HUES48 (cell line): ENCODE data around the gene DPH3.

Experiments used
- H3K27ac ChIP-seq: one replicate; pipeline ENCODE4 v1.7.0; 2013; ENCODE audit warnings: low read depth, low read length, inconsistent platforms
- H3K27me3 ChIP-seq: 2 replicates; pipeline ENCODE4 v1.6.1; 2013; ENCODE audit warnings: mild to moderate bottlenecking, low read length; ENCODE audit not compliant: control insufficient read depth, insufficient read depth
- H3K36me3 ChIP-seq: 2 replicates; pipeline ENCODE4 v1.6.1; 2013; ENCODE audit warnings: low read length; ENCODE audit not compliant: control insufficient read depth, insufficient read depth
- H3K4me1 ChIP-seq: 2 replicates; pipeline ENCODE4 v1.6.1; 2013; ENCODE audit warnings: mild to moderate bottlenecking, low read length; ENCODE audit not compliant: control insufficient read depth, insufficient read depth
- H3K4me3 ChIP-seq: 2 replicates; pipeline ENCODE4 v1.5.1; 2013; ENCODE audit warnings: mild to moderate bottlenecking, low read depth, low read length
- H3K9ac ChIP-seq: 2 replicates; pipeline ENCODE4 v1.6.1; 2013; ENCODE audit warnings: mild to moderate bottlenecking, low read depth, low read length, moderate library complexity
- H3K9me3 ChIP-seq: 2 replicates; pipeline ENCODE4 v1.6.1; 2013; ENCODE audit warnings: low read length; ENCODE audit not compliant: control insufficient read depth, insufficient read depth

Gene DPH3

DNA sequence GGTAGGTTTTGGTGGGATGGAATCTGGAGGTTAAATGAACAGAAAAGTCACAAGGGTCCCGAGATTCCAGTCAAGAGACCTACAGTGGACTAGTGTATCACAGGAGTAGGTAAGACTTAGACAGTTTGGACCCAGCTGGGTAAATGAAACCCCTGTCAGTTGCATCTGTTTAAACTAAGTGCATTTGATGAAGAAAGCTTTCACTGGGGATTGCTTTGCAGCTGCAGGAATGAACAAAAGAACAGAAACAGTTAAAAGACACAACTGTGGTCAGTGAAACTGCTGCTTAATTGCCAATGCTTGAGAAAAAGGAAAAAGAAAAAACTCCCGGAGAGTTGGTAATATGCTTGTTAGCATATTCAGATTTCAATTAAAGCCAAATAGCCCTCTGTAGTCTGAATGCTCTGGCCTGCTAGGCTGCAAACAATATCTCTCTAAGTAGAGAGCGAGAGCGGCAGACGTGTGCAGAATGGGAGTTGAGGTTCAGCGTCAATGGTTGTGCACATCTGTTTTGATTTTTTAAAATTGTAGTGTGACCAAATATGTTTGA, 37.4 kb upstream of the DPH3 start:
- Histone ChIP-seq H3K27ac (peak overlapping the region; percentile 89), H3K4me1 (peaks cover 38% of the 10 kb centered on the region), H3K9me3 (no peaks in the 10 kb centered on the region; the same call in 1 of the 2 replicates), H3K27me3 (no peaks in the 10 kb centered on the region), H3K9ac (peak overlapping the region; percentile 20; the same call in 1 of the 2 replicates), H3K4me3 (peak overlapping the region; percentile 13; the same call in 1 of the 2 replicates), H3K36me3 (peaks cover 53% of the 10 kb centered on the region)

DNA sequence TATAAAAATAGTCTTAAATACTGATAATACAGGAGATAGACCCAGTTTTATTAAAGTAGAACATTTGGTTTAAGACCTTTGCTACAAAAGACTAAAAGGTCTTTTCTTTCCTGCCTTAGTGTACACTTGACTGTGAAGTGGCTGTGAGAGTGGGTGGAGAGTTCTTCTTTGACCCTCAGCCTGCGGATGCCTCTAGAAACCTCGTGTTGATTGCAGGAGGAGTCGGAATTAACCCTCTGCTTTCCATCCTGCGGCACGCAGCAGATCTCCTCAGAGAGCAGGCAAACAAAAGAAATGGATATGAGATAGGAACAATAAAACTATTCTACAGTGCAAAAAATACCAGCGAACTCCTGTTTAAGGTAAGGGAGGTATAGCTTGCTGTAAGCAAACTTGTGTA, 36.8 kb upstream of the DPH3 start:
- peak overlapping the region; percentile 13; the same call in 1 of the 2 replicates for H3K4me3 ChIP-seq
- H3K27ac ChIP-seq, result peak overlapping the region; percentile 89
- peaks cover 38% of the 10 kb centered on the region for H3K4me1 ChIP-seq
- no peaks in the 10 kb centered on the region; the same call in 1 of the 2 replicates for H3K9me3 ChIP-seq
- peaks cover 55% of the 10 kb centered on the region for H3K36me3 ChIP-seq
- H3K27me3 ChIP-seq, result no peaks in the 10 kb centered on the region
- peak overlapping the region; percentile 20; the same call in 1 of the 2 replicates for H3K9ac ChIP-seq

DNA sequence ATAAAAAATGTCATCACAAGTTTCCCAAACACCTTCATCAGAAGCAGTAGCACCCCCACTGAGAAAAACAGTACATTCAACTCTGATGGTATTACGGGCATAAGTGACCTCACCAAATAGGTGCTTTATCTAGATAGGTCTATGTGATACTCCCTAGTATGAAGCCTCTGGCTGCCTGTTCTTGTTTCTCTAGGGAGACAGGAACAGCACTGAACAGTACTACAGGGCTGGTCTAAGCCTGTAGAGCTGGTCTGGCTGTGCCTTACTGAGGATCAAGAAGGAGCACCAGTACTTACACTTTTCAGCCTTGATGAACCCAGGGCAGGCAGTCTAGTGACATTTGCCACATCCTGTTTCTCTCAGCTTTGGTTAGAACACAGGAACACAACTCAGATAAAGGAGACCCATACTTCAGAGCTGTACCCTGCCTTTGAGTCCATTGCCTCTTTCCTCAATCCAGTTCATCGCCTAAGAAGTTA, 36.2 kb upstream of the DPH3 start:
- Histone ChIP-seq H3K4me1 (peaks cover 38% of the 10 kb centered on the region), H3K36me3 (peaks cover 55% of the 10 kb centered on the region), H3K27me3 (no peaks in the 10 kb centered on the region), H3K27ac (peak overlapping the region; percentile 89), H3K9me3 (no peaks in the 10 kb centered on the region; the same call in 1 of the 2 replicates), H3K4me3 (no peak overlapping the region), H3K9ac (no peak overlapping the region)

DNA sequence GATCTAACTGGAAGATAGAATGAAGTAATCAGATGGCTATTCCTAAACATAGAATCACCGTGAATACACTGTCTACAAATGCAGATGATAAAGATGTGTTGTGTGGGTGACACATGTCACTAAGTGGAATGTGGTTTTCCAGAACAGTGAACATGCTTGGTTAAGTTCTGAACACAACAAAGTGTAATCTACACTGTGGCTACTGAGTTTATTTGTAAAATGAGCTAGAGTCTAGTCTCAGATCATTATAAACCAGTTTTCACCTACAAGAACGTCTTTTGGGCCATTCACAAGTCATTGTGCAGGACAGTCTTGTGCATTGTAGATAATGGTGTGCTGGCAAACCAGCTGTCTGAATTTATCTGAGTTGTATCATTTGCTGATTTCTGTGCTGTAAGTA, 35.6 kb upstream of the DPH3 start:
- Histone ChIP-seq H3K27ac (peak overlapping the region; percentile 89), H3K27me3 (no peaks in the 10 kb centered on the region), H3K9ac (no peak overlapping the region), H3K9me3 (no peaks in the 10 kb centered on the region; the same call in 1 of the 2 replicates), H3K4me1 (peaks cover 38% of the 10 kb centered on the region), H3K4me3 (no peak overlapping the region), H3K36me3 (peaks cover 55% of the 10 kb centered on the region)

DNA sequence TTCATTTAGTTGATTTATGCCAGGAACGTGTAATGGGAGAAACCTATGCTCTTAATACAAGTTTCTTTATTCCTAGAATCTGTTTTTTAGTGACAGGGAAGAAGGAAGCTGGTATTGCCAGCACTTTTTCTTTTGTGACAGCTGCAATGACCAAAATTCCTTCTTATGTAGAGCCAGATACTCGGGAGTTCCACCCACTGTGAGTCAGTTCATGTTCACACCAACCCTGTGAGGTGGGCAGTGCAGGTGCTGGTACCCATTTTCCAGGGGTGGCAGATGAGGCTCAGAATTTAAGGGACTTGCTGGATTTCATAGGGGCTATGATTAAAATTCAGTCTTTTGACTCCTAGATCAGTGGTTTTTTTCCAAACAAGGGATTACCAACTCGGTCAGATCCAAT, 35.0 kb upstream of the DPH3 start:
- H3K4me1 ChIP-seq, result peaks cover 38% of the 10 kb centered on the region

DNA sequence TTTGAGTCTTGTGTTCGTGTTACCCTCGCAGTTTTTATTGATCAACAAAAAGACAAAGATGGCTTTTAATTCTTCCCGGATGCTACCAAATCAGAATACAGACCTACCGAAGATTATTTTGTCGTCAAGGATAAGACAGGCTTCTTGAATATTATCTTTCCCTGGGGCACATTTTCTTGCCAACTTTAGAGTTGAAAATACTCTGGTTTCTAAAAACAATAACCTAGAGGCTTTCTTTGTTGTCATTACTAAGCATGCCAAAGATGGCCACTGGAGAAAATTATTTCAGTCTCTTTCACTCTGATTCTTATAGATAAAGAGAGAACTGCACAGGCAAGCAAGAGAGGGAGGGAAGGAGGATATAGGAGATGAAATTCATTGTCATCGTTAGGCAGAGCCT, 34.1 kb upstream of the DPH3 start:
- Histone ChIP-seq H3K36me3 (peaks cover 49% of the 10 kb centered on the region), H3K27me3 (no peaks in the 10 kb centered on the region), H3K9ac (no peak overlapping the region), H3K9me3 (no peaks in the 10 kb centered on the region; the same call in 1 of the 2 replicates), H3K4me3 (no peak overlapping the region), H3K4me1 (peaks cover 37% of the 10 kb centered on the region), H3K27ac (no peak overlapping the region)

More for the DNA sequence above, 35.0 kb upstream of the DPH3 start:
- Histone ChIP-seq H3K4me3 (no peak overlapping the region), H3K9ac (no peak overlapping the region), H3K9me3 (no peaks in the 10 kb centered on the region; the same call in 1 of the 2 replicates), H3K27ac (no peak overlapping the region), H3K27me3 (no peaks in the 10 kb centered on the region), H3K36me3 (peaks cover 56% of the 10 kb centered on the region)

DNA sequence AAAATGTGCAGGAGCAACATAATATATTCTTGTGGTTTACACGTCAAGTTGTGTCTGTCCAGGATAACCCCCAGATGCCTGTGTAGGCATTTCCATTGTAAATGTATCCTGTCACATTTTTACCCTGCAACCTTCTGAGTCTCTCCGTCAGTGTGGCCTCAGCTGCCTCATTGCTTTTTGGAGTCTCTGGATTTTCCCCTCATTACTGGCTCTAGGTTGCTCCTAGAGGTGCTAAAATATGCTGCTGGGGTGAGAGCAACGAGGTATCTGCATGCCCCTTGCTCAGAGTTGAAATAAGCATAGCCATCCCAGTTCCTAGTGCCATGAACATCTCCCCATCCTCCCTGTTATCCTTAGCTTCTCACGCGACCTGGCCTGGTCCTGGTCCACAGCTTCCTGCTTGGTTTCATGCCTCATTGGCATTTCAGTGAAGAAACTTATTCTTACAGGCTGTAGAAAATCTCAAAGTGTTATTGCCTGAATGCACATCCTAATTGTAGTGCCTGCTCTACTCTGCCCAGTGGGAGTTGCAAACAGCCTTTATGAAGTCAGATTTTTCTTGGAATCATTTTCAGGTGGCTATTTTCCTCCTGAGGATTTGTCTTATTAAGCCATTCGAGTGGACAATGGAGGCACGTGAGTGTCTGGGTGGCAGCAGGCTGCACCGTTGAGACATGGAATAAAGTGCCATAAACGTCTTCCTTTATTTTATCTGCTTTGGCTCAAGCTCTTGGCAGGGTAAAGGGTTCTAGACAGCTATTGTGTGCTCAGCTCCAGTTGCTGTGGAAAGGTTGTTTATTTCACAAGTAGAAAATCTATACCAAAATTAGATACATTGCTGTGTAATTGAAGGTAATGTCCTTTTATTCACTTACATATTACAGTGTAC, 33.5 kb upstream of the DPH3 start:
- H3K27ac ChIP-seq, result no peak overlapping the region
- no peak overlapping the region for H3K4me3 ChIP-seq
- H3K27me3 ChIP-seq, result no peaks in the 10 kb centered on the region
- H3K9ac ChIP-seq, result no peak overlapping the region
- H3K4me1 ChIP-seq, result peaks cover 31% of the 10 kb centered on the region
- H3K9me3 ChIP-seq, result no peaks in the 10 kb centered on the region; the same call in 1 of the 2 replicates
- H3K36me3 ChIP-seq, result peaks cover 43% of the 10 kb centered on the region

DNA sequence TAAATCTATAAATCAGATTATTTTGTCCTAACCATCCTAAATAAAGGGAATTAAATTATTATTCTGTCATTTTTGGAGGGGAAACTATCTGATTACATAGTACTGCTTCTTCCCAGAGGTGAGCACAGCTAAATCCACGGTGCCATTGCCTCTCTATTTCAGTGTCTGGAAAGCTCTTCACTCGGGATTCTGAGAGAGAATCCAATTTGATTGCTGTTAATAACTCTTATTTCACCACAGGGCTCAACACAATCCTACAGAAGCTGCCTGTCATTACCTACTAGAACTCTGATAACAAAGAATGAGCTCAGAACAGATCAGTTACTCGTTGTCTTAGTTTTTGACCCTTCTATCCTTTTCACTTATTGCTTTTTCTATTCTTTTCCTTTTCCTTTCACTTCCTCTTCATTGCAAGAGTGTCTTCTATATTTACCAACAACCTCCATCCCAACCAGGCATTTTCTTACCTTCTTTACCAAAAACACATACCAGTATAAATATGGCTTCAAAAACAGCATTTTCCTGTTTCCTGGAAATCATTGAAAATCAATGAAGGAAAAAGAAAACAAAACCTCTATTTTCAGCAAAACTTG, 30.7 kb upstream of the DPH3 start:
- 0 out of 2 replicates have a peak, but pooled peaks cover 3% of the 10 kb centered on the region for H3K4me1 ChIP-seq
- peaks cover 41% of the 10 kb centered on the region for H3K36me3 ChIP-seq
- H3K4me3 ChIP-seq, result no peak overlapping the region
- H3K9ac ChIP-seq, result no peak overlapping the region
- no peaks in the 10 kb centered on the region; the same call in 1 of the 2 replicates for H3K9me3 ChIP-seq
- no peaks in the 10 kb centered on the region for H3K27me3 ChIP-seq
- no peak overlapping the region for H3K27ac ChIP-seq

DNA sequence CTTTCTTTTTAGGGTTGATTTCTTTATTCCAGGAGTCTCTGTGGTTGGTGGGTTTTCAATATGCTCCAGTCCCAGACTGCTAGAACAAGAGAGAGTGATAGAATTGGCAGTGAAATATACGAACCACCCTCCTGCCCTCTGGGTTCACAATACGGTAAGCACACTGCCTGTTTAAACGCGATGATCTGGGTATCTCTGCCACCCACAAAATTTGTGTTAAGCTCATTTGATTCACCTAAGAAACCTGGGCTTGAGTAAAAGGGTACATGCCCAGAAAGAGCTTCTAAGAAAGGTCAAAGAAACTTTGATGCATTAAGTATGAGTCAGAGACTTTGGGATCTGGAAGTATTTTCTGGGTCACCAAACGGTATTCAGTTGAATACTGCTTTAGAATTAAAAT, 30.1 kb upstream of the DPH3 start:
- H3K36me3 ChIP-seq, result peaks cover 41% of the 10 kb centered on the region
- no peak overlapping the region for H3K9ac ChIP-seq
- no peaks in the 10 kb centered on the region; the same call in 1 of the 2 replicates for H3K9me3 ChIP-seq
- no peaks in the 10 kb centered on the region for H3K27me3 ChIP-seq
- no peak overlapping the region for H3K4me3 ChIP-seq
- no peaks in the 10 kb centered on the region for H3K4me1 ChIP-seq
- no peak overlapping the region for H3K27ac ChIP-seq

DNA sequence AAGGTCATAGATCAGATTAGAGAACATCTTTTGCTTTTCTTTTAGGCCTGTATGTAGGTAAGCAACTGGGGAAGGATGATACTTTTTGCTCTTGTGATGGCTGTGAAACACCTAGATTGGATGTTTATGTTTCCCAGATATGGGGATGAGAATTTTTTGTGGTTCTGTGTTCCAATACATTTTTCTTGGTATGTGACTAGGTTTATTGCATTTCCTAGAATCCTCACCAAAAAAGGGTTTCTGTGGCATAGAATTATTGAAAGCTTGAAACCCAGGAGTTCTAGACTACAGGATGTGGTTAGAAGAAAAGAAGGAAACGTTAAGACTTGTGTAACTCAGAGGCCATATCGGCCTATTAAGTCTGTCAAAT, 26.1 kb upstream of the DPH3 start:
- no peak overlapping the region for H3K27ac ChIP-seq
- no peaks in the 10 kb centered on the region for H3K4me1 ChIP-seq
- peaks cover 51% of the 10 kb centered on the region for H3K36me3 ChIP-seq
- no peaks in the 10 kb centered on the region for H3K27me3 ChIP-seq
- no peaks in the 10 kb centered on the region for H3K9me3 ChIP-seq
- H3K4me3 ChIP-seq, result no peak overlapping the region
- H3K9ac ChIP-seq, result no peak overlapping the region
